ENCODE measurements around the gene CD9. TPM values are rescaled to one million over a fixed set of nuclear protein-coding genes. Genes with fewer than 3 reads are reported as not detected.

The CD9 gene
- total RNA-seq, 3 donors from 2014 or later (not counting 1 experiment from before 2014, with no cell fraction given) = 2.1 to 55.9 (median 8.0) TPM

DNA sequence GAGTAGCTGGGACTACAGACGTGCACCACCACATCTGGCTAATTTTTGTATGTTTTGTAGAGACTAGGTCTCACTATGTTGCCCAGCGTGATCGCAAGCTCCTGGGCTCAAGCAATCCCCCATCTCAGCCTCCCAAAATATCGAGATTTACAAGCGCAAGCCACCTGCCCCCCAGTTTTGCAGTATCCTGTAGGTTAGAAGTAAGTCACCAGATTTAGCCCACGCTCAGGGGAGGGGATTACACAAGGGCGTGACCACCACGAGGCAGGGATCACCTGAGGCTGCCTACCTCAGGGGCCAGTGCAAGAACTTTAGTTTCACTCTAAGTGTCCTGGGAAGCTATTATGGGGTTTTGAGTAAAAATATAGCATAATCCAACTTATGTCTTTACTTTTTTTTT is 71.1 kb downstream of the CD9 start:
- WGBS (ENCODE audit: insufficient coverage) = 87% methylated on average over 8 of the region's 8 CpGs
- intact Hi-C loops (cut with micrococcal nuclease) = no loop called here
- TF ChIP-seq, protein P1, sequence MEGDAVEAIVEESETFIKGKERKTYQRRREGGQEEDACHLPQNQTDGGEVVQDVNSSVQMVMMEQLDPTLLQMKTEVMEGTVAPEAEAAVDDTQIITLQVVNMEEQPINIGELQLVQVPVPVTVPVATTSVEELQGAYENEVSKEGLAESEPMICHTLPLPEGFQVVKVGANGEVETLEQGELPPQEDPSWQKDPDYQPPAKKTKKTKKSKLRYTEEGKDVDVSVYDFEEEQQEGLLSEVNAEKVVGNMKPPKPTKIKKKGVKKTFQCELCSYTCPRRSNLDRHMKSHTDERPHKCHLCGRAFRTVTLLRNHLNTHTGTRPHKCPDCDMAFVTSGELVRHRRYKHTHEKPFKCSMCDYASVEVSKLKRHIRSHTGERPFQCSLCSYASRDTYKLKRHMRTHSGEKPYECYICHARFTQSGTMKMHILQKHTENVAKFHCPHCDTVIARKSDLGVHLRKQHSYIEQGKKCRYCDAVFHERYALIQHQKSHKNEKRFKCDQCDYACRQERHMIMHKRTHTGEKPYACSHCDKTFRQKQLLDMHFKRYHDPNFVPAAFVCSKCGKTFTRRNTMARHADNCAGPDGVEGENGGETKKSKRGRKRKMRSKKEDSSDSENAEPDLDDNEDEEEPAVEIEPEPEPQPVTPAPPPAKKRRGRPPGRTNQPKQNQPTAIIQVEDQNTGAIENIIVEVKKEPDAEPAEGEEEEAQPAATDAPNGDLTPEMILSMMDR (IDR thresholded peaks at IDR 0.05) = no peak
- no peaks in the 10 kb centered on the region for H3K9me3 ChIP-seq (ENCODE audit: control insufficient read depth, insufficient read depth, low read length)
- no peaks in the 10 kb centered on the region for H3K27me3 ChIP-seq (ENCODE audit: control insufficient read depth, insufficient read depth, low read length)
- H3K27me3 Mint-ChIP-seq (ENCODE audit: low read depth in 2 of 2) = peaks cover 8 to 11% of the 10 kb centered on the region in 2 donors
- no peak overlapping the region for H3K27ac ChIP-seq (ENCODE audit: low read length)
- no peak overlapping the region for H3K27ac Mint-ChIP-seq
- no peak overlapping the region for H3K4me3 ChIP-seq (ENCODE audit: low read length)
- H3K4me1 Mint-ChIP-seq = no peaks in the 10 kb centered on the region
- H3K9me3 Mint-ChIP-seq = no peaks in the 10 kb centered on the region
- ATAC-seq (no peak), DNase-seq (no peak)
- no peaks in the 10 kb centered on the region for H3K4me1 ChIP-seq (ENCODE audit: control insufficient read depth, insufficient read depth, low read length)
- no peak overlapping the region for H3K4me3 Mint-ChIP-seq
- no peaks in the 10 kb centered on the region for H3K36me3 Mint-ChIP-seq
- no peaks in the 10 kb centered on the region for H3K36me3 ChIP-seq (ENCODE audit: control insufficient read depth, insufficient read depth, low read length)

DNA sequence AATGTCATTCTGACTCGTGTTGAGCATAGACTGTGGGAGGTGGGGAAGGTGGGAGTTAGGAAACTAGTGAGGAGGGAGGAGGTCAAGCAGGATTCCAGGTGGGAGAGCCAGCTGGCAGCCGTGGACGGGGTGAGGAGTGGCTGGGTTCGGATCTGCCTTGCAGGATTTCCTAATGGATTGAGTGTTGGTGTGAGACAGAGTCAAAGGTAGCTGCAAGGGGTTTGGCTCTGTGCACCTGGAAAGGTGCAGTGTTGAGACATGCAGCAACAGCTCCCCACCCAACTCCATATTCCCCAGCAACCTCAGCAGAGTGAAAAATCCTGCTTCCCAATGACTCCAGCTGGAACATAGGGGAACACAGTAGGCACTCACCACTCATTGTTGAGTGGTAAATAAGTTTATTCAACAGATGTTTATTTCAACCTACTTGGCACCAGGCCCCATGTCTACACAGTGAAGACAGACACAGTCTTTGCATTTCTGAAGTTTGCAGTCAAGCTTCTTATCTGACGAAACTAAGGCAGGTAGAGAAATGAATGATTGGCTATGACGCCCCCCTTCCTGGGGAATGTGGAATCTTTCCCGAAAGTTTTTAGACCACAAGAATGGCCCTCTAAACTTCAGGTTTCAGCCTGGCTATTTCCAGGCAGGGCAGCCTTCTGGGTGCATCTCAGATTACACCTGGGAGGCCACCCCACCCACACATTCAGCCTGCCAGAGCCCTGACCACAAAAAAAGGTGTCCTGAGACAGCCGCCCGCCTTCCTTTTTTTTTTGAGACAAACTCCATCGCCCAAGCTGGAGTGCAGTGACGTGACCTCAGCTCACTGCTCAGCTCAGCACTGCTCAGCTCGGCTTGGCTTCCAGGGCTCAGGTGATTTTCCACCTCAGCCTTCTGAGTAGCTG is 72.4 kb downstream of the CD9 start:
- ATAC-seq = no peak
- Mint-ChIP-seq H3K9me3 (no peaks in the 10 kb centered on the region), H3K4me1 (no peaks in the 10 kb centered on the region), H3K27ac (no peak overlapping the region), H3K27me3 (ENCODE audit: low read depth in 2 of 2) (peaks cover 8 to 23% of the 10 kb centered on the region in 2 donors), H3K4me3 (no peak overlapping the region), H3K36me3 (no peaks in the 10 kb centered on the region)
- no peaks in the 10 kb centered on the region for H3K36me3 ChIP-seq (ENCODE audit: control insufficient read depth, insufficient read depth, low read length)
- no peak overlapping the region for H3K27ac ChIP-seq (ENCODE audit: low read length)
- H3K4me1 ChIP-seq (ENCODE audit: control insufficient read depth, insufficient read depth, low read length) = no peaks in the 10 kb centered on the region
- TF ChIP-seq, protein P1 (IDR thresholded peaks at IDR 0.05) = no peak
- no peak for DNase-seq
- no peaks in the 10 kb centered on the region for H3K9me3 ChIP-seq (ENCODE audit: control insufficient read depth, insufficient read depth, low read length)
- 65% methylated on average over 12 of the region's 12 CpGs for WGBS (ENCODE audit: insufficient coverage)
- H3K27me3 ChIP-seq (ENCODE audit: control insufficient read depth, insufficient read depth, low read length) = no peaks in the 10 kb centered on the region
- intact Hi-C loops (cut with micrococcal nuclease) = no loop called here
- H3K4me3 ChIP-seq (ENCODE audit: low read length) = no peak overlapping the region

DNA sequence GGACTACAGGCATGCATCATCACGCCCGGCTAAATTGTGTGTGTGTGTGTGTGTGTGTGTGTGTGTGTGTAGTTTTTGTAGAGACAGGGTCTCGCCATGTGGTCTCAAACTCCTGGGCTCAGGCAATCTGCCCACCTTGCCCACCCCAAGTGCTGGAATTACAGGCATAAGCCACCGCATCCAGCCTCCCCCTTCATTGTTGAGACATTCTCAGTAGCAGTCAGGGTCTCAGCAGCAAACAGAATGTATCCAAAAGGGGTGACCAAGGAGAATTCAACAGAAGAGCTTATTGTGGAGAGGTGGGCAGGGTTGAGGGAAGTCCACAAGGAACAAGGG is 73.0 kb downstream of the CD9 start:
- TF ChIP-seq, protein P1 (IDR thresholded peaks at IDR 0.05) = no peak
- Histone ChIP-seq H3K9me3 (ENCODE audit: control insufficient read depth, insufficient read depth, low read length) (no peaks in the 10 kb centered on the region), H3K4me1 (ENCODE audit: control insufficient read depth, insufficient read depth, low read length) (peaks cover 3% of the 10 kb centered on the region), H3K4me3 (ENCODE audit: low read length) (no peak overlapping the region), H3K36me3 (ENCODE audit: control insufficient read depth, insufficient read depth, low read length) (no peaks in the 10 kb centered on the region), H3K27ac (ENCODE audit: low read length) (no peak overlapping the region), H3K27me3 (ENCODE audit: control insufficient read depth, insufficient read depth, low read length) (peaks cover 6% of the 10 kb centered on the region)
- Mint-ChIP-seq H3K27me3 (ENCODE audit: low read depth in 2 of 2) (peaks cover 10 to 23% of the 10 kb centered on the region in 2 donors), H3K4me1 (no peaks in the 10 kb centered on the region), H3K9me3 (no peaks in the 10 kb centered on the region), H3K4me3 (no peak overlapping the region), H3K36me3 (no peaks in the 10 kb centered on the region), H3K27ac (no peak overlapping the region)
- intact Hi-C loops (cut with micrococcal nuclease) = no loop called here
- ATAC-seq (no peak), DNase-seq (no peak)
- 57% methylated on average over 4 of the region's 4 CpGs for WGBS (ENCODE audit: insufficient coverage)
